K562 (cell line): Measurements from ENCODE around the gene TENM4. TPM values are rescaled to one million over a fixed set of nuclear protein-coding genes. Genes with fewer than 3 reads are reported as not detected.

Experiments
- ATAC-seq: fragments of 200-7000 bp; cut with Tn5 transposase; 3 replicates; pipeline ENCODE4 v1.9.1; 2020; ENCODE audit warnings: moderate library complexity
- BruUV-seq: library from RNA; stranded (reverse); fragments of 400-500 nt; replicated peaks from 2 replicates; lab custom pipeline; 2021; lab: Mats Ljungman, UMichigan
- CTCF ChIA-PET: fragments of 300-600 bp; formaldehyde crosslinking; extraction: SDS; loops from one replicate; lab custom pipeline; 2021; ENCODE audit warnings: low intra/inter-chr PET ratio; lab: Yijun Ruan, JAX
- POLR2A ChIA-PET: fragments of 300-600, 350-650 bp; sonication (Branson Sonifier 250); formaldehyde crosslinking; extraction: SDS; loops from one replicate; lab custom pipeline; 2021; ENCODE audit warnings: antibody characterized with exemption, inconsistent platforms; lab: Yijun Ruan, JAX
- DNase-seq, 4 experiments: peaks; one replicate each; pipeline versions ENCODE4 v3.0.0 to v3.0.0-alpha.2; 2011 to 2018; ENCODE audit warnings: low spot score in 3 of 4, mixed read lengths in 3 of 4; ENCODE audit errors: extremely low read depth in 1 of 4
- FAIRE-seq: peaks from 2 replicates; lab custom pipeline; 2011; peaks lifted over from hg19 to GRCh38; lab: Jason Lieb, UNC
- H2AFZ ChIP-seq: 2 replicates; pipeline ENCODE4 v1.6.0; 2011; ENCODE audit warnings: low read depth, low read length, control low read depth, inconsistent platforms
- H3K27ac ChIP-seq: fragments of 200-600 bp; 3 replicates; pipeline ENCODE4 v1.8.0; 2011; ENCODE audit warnings: low read depth, mild to moderate bottlenecking, control low read depth, inconsistent platforms, low read length, moderate library complexity, mixed read lengths; ENCODE audit errors: extremely low read depth
- H3K27me3 ChIP-seq, 2 experiments: fragments of 300-600 bp in 1 of 2; 2 replicates in 1 of 2; 3 replicates in 1 of 2; pipeline versions ENCODE4 v1.6.0 to v1.8.0; 2011; ENCODE audit warnings: inconsistent platforms in 2 of 2, low read length in 2 of 2, mild to moderate bottlenecking in 1 of 2, mixed read lengths in 1 of 2, moderate library complexity in 1 of 2; ENCODE audit not compliant: control insufficient read depth in 2 of 2, insufficient read depth in 2 of 2
- H3K36me3 ChIP-seq: fragments of 300-600 bp; 3 replicates; pipeline ENCODE4 v1.8.0; 2011; ENCODE audit warnings: mild to moderate bottlenecking, low read length, inconsistent platforms; ENCODE audit not compliant: control insufficient read depth, insufficient read depth
- H3K4me1 ChIP-seq, 2 experiments: fragments of 200-600 bp in 1 of 2; replicated peaks in 1 of 2; 2 replicates in 1 of 2; 3 replicates in 1 of 2; pipeline versions ENCODE4 v1.5.1 to v1.8.0; 2011; ENCODE audit warnings: inconsistent platforms in 2 of 2, low read length in 2 of 2, mild to moderate bottlenecking in 1 of 2, mixed read lengths in 1 of 2, moderate library complexity in 1 of 2; ENCODE audit not compliant: control insufficient read depth in 2 of 2, insufficient read depth in 2 of 2
- H3K4me2 ChIP-seq: 2 replicates; pipeline ENCODE4 v1.6.1; 2011; ENCODE audit warnings: low read length, control low read depth, inconsistent platforms, mixed read lengths; ENCODE audit not compliant: insufficient read depth
- H3K4me3 ChIP-seq: fragments of 200-600 bp; sonication (generic), shearing (Covaris generic); 2 replicates; pipeline ENCODE4 v1.5.1; 2016; ENCODE audit warnings: control low read depth, inconsistent platforms
- H3K79me2 ChIP-seq: fragments of 200-600 bp; 3 replicates; pipeline ENCODE4 v1.8.0; 2011; ENCODE audit warnings: low read length, inconsistent platforms; ENCODE audit not compliant: control insufficient read depth, insufficient read depth
- H3K9ac ChIP-seq, 2 experiments: 2 replicates each; pipeline versions ENCODE4 v1.6.0 to v1.6.1; 2011; ENCODE audit warnings: low read depth in 2 of 2, low read length in 2 of 2, control low read depth in 1 of 2, inconsistent platforms in 1 of 2, mild to moderate bottlenecking in 1 of 2, mixed read lengths in 1 of 2; ENCODE audit not compliant: insufficient read depth in 1 of 2
- H3K9me1 ChIP-seq: one replicate; pipeline ENCODE4 v1.6.0; 2011; ENCODE audit warnings: inconsistent platforms, mild to moderate bottlenecking, low read length, moderate library complexity; ENCODE audit not compliant: control insufficient read depth, insufficient read depth
- H3K9me3 ChIP-seq: replicated peaks from 2 replicates; pipeline ENCODE4 v1.5.1; 2011; ENCODE audit warnings: low read depth, low read length, inconsistent platforms; ENCODE audit not compliant: control insufficient read depth, insufficient read depth
- H4K20me1 ChIP-seq: replicated peaks from 2 replicates; pipeline ENCODE4 v1.6.1; 2011; ENCODE audit warnings: low read length, inconsistent platforms, mixed read lengths; ENCODE audit not compliant: control insufficient read depth, insufficient read depth
- CHCHD3 ChIP-seq: fragments of 250-450 bp; sonication (Bioruptor Pico); IDR thresholded peaks from 2 replicates; pipeline ENCODE4 v2.1.2; 2022; ENCODE audit warnings: mild to moderate bottlenecking
- ELF1 ChIP-seq: fragments of 200-800 bp; sonication (Bioruptor generic); IDR thresholded peaks from 2 replicates; pipeline ENCODE4 v1.6.1; 2016; ENCODE audit warnings: missing genetic modification characterization, missing compliant biosample characterization
- ERF ChIP-seq: fragments of 450-650 bp; formaldehyde crosslinking; IDR thresholded peaks from 2 replicates; pipeline ENCODE4 v1.4.0; 2020; ENCODE audit warnings: mild to moderate bottlenecking, mixed read lengths
- ETS2 ChIP-seq: IDR thresholded peaks from 2 replicates; pipeline ENCODE4 v1.6.1; 2016; ENCODE audit warnings: borderline replicate concordance, missing genetic modification characterization, mild to moderate bottlenecking, moderate library complexity, missing compliant biosample characterization; ENCODE audit not compliant: poor library complexity, severe bottlenecking
- GTF2E2 ChIP-seq: fragments of 200-800 bp; sonication (Bioruptor generic); IDR thresholded peaks from 2 replicates; pipeline ENCODE4 v1.6.1; 2016; ENCODE audit warnings: missing genetic modification characterization, missing compliant biosample characterization
- HMGN3 ChIP-seq: IDR thresholded peaks from 2 replicates; pipeline ENCODE4 v1.6.1; 2011; ENCODE audit warnings: borderline replicate concordance, low read depth, mild to moderate bottlenecking, mixed read lengths, low read length; ENCODE audit not compliant: insufficient read length; ENCODE audit errors: extremely low read depth
- IRF9 ChIP-seq: fragments of 450-650 bp; IDR thresholded peaks from 2 replicates; pipeline ENCODE4 v1.6.1; 2016; ENCODE audit warnings: missing biosample characterization, missing genetic modification characterization
- MBD2 ChIP-seq: sonication (generic); IDR thresholded peaks from 2 replicates; pipeline ENCODE4 v1.6.1; 2016; ENCODE audit warnings: low read depth, borderline replicate concordance
- MTA3 ChIP-seq: fragments of 450-650 bp; formaldehyde crosslinking; IDR thresholded peaks from 2 replicates; pipeline ENCODE4 v1.6.1; 2017; ENCODE audit warnings: mild to moderate bottlenecking, borderline replicate concordance
- PATZ1 ChIP-seq: fragments of 250-450 bp; sonication (Bioruptor Pico); IDR thresholded peaks from 2 replicates; pipeline ENCODE4 v1.5.0; 2020; ENCODE audit warnings: mild to moderate bottlenecking, borderline replicate concordance
- RUNX1 ChIP-seq: sonication (generic); IDR thresholded peaks from 2 replicates; pipeline ENCODE4 v1.6.1; 2016; ENCODE audit warnings: antibody characterized with exemption, low read depth
- SIN3A ChIP-seq, 2 experiments: fragments of 150-350 bp in 1 of 2; IDR thresholded peaks; 2 replicates each; pipeline ENCODE4 v1.6.1; 2011 to 2016; ENCODE audit warnings: borderline replicate concordance in 2 of 2, low read depth in 2 of 2, low read length in 2 of 2, mild to moderate bottlenecking in 2 of 2, moderate library complexity in 2 of 2; ENCODE audit not compliant: control insufficient read depth in 1 of 2
- SREBF2 ChIP-seq: sonication (generic); formaldehyde crosslinking; IDR thresholded peaks from 2 replicates; pipeline ENCODE4 v1.4.0; 2020; ENCODE audit warnings: mild to moderate bottlenecking, missing genetic modification reagents
- STAG1 ChIP-seq: sonication (generic); formaldehyde crosslinking; IDR thresholded peaks from 2 replicates; pipeline ENCODE4 v1.5.0; 2020; ENCODE audit warnings: missing genetic modification reagents, borderline replicate concordance
- TAF1 ChIP-seq: IDR thresholded peaks from 2 replicates; pipeline ENCODE4 v1.6.1; 2011; ENCODE audit warnings: mild to moderate bottlenecking, low read length, moderate library complexity; ENCODE audit not compliant: insufficient read depth, control insufficient read depth, severe bottlenecking; ENCODE audit errors: extremely low read depth
- TEAD4 ChIP-seq, 2 experiments: sonication (generic) in 1 of 2; formaldehyde crosslinking in 1 of 2; IDR thresholded peaks; 2 replicates each; pipeline versions ENCODE4 v1.6.1 to v1.8.0; 2012 to 2022; ENCODE audit warnings: borderline replicate concordance in 1 of 2, inconsistent platforms in 1 of 2, low read length in 1 of 2, mild to moderate bottlenecking in 1 of 2, missing genetic modification reagents in 1 of 2
- THRAP3 ChIP-seq: fragments of 450-650 bp; IDR thresholded peaks from 2 replicates; pipeline ENCODE4 v1.6.1; 2016; ENCODE audit warnings: mild to moderate bottlenecking, inconsistent platforms, borderline replicate concordance
- ZBTB7A ChIP-seq: IDR thresholded peaks from 2 replicates; pipeline ENCODE4 v1.6.1; 2011; ENCODE audit warnings: low read depth, mild to moderate bottlenecking, low read length, moderate library complexity, borderline replicate concordance; ENCODE audit not compliant: control insufficient read depth
- ZNF165 ChIP-seq: fragments of 250-450 bp; sonication (Bioruptor Pico); IDR thresholded peaks from 2 replicates; pipeline ENCODE4 v1.4.0; 2020; ENCODE audit warnings: borderline replicate concordance
- WGBS: fragments of 100-300 bp; shearing (Covaris generic); methylation state at CpG from one replicate; pipeline ENCODE4 v1.1.6; 2016; ENCODE audit warnings: low coverage, mixed read lengths; ENCODE audit not compliant: insufficient coverage; ENCODE audit errors: missing lambda C conversion rate; 5-methylcytosine and 5-hydroxymethylcytosine counted together
- in situ Hi-C: fragments of 300-500 bp; cut with MboI; formaldehyde crosslinking; loops from 4 replicates; pipeline ENCODE4 v1.15.0; 2018; ENCODE audit warnings: inconsistent platforms, mixed read lengths
- intact Hi-C: fragments of 100-400 bp; cut with micrococcal nuclease; formaldehyde crosslinking; loops from 2 replicates; pipeline ENCODE4 v1.14.2; 2022
- polyA plus RNA-seq, 8 experiments: library from polyadenylated mRNA; depleted of rRNA in 4 of 8; stranded (reverse) in 5 of 8; unstranded in 3 of 8; fragments of >200 nt; fragmentation: Nextera tagmentation in 2 of 8; fragmentation: Illumina TruSeq in 1 of 8; extraction: Ambion mirVana in 2 of 8; extraction: Trizol in 1 of 8; gene quantifications; 2 replicates each; pipeline versions ENCODE4 v1.2.1 to v1.2.3, GENCODE V29; 2011 to 2014; ENCODE audit warnings: inconsistent platforms in 1 of 8, missing spikeins in 1 of 8
- total RNA-seq, 7 experiments: library from RNA; depleted of rRNA in 6 of 7; stranded (reverse); fragments of >200 nt in 6 of 7; fragmentation: Illumina TruSeq in 2 of 7; extraction: Trizol in 2 of 7; gene quantifications; 2 replicates each; pipeline versions ENCODE4 v1.2.1 to v1.2.3, GENCODE V29; 2011 to 2021; ENCODE audit warnings: low replicate concordance in 1 of 7

TENM4 gene
- total and polyA plus RNA-seq, 9 of the 15 experiments (the other 6 are each of a cell fraction or from before 2014, with no cell fraction given): 0.16 TPM; not detected in 8

GRCh38 chr11:79488286-79488685, 47.5 kb upstream of the TENM4 start:
- Histone ChIP-seq H3K4me3 (no peak overlapping the region), H3K9me3 (no peaks in the 10 kb centered on the region), H3K9me1 (peaks cover under 1% of the 10 kb centered on the region), H3K27me3 (no peaks in the 10 kb centered on the region), H3K36me3 (no peaks in the 10 kb centered on the region), H3K4me1 (no peaks in the 10 kb centered on the region), H2AFZ (no peak overlapping the region), H3K27ac (no peak overlapping the region), H3K4me2 (no peak overlapping the region), H3K9ac (no peak overlapping the region), H3K79me2 (no peaks in the 10 kb centered on the region), H4K20me1 (no peaks in the 10 kb centered on the region)
- POLR2A ChIA-PET: no interaction called here
- TF ChIP-seq GTF2E2 (tag): no peak
- no peak for TF ChIP-seq MTA3
- no peak for TF ChIP-seq TEAD4 (IDR thresholded peaks at IDR 0.05; ENCODE audit: low read length)
- TF ChIP-seq TEAD4 (CRISPR knock-in tag; IDR thresholded peaks at IDR 0.05; ENCODE audit: borderline replicate concordance): no peak
- TF ChIP-seq IRF9: no peak
- no peak for TF ChIP-seq ZBTB7A
- no peak for TF ChIP-seq MBD2
- TF ChIP-seq ZNF165: no peak
- no peak for TF ChIP-seq TAF1
- TF ChIP-seq PATZ1 (CRISPR knock-in tag): no peak
- no peak for TF ChIP-seq STAG1 (CRISPR knock-in tag)
- TF ChIP-seq ELF1 (tag): no peak
- no peak for TF ChIP-seq SREBF2 (CRISPR knock-in tag)
- no peak for TF ChIP-seq ETS2 (tag)
- no peak for TF ChIP-seq RUNX1
- TF ChIP-seq THRAP3: no peak
- TF ChIP-seq SIN3A (IDR thresholded peaks at IDR 0.05; ENCODE audit: borderline replicate concordance in 2 of 2, control insufficient read depth in 1 of 2, low read depth in 2 of 2, low read length in 2 of 2): no peak
- TF ChIP-seq ERF (CRISPR knock-in tag): no peak
- TF ChIP-seq CHCHD3 (CRISPR knock-in tag): no peak
- TF ChIP-seq HMGN3: no peak
- 2% methylated on average over 4 of the region's 4 CpGs for WGBS
- FAIRE-seq (no peak), DNase-seq (no peak), ATAC-seq (no peak)
- BruUV-seq: no TSS peak
- intact Hi-C loops (no loop called here), in situ Hi-C loops (no loop called here)
- CTCF ChIA-PET: no interaction called here
